Mesothelial cell of epicardium (in vitro differentiated cells): Measurements from ENCODE around the gene AFAP1L2. TPM values are rescaled to one million over a fixed set of nuclear protein-coding genes. Genes with fewer than 3 reads are reported as not detected.

Source experiments
- DNase-seq, 2 experiments: peaks; one replicate each; pipeline ENCODE4 v3.0.0; 2021; ENCODE audit warnings: low spot score in 2 of 2; ENCODE audit not compliant: unreplicated experiment in 2 of 2
- H3K27ac Mint-ChIP-seq: 2 replicates; pipeline ENCODE4 v1.8.0; 2021; ENCODE audit warnings: mixed read lengths
- H3K27me3 Mint-ChIP-seq: 2 replicates; pipeline ENCODE4 v1.8.0; 2021; ENCODE audit warnings: low read depth, mixed read lengths
- H3K36me3 Mint-ChIP-seq: 2 replicates; pipeline ENCODE4 v1.8.0; 2021; ENCODE audit warnings: mixed read lengths
- H3K4me1 Mint-ChIP-seq: 2 replicates; pipeline ENCODE4 v1.8.0; 2021; ENCODE audit warnings: mixed read lengths
- H3K4me3 Mint-ChIP-seq: 2 replicates; pipeline ENCODE4 v1.8.0; 2021; ENCODE audit warnings: mild to moderate bottlenecking, moderate library complexity, mixed read lengths
- H3K9me3 Mint-ChIP-seq: 2 replicates; pipeline ENCODE4 v1.8.0; 2021; ENCODE audit warnings: mixed read lengths
- total RNA-seq: library from RNA; stranded (reverse); gene quantifications from 3 replicates; pipeline ENCODE4 v1.2.1, GENCODE V29; 2021
- TF ChIP-seq, protein P1 (sequence below): fragments of 200-600 bp; sonication (generic); IDR thresholded peaks from one replicate; pipeline ENCODE4 v1.5.0; 2021; ENCODE audit warnings: antibody characterized with exemption; ENCODE audit not compliant: unreplicated experiment

Gene AFAP1L2
- total RNA-seq, 1 donor from 2014 or later = 5.7 TPM

DNA sequence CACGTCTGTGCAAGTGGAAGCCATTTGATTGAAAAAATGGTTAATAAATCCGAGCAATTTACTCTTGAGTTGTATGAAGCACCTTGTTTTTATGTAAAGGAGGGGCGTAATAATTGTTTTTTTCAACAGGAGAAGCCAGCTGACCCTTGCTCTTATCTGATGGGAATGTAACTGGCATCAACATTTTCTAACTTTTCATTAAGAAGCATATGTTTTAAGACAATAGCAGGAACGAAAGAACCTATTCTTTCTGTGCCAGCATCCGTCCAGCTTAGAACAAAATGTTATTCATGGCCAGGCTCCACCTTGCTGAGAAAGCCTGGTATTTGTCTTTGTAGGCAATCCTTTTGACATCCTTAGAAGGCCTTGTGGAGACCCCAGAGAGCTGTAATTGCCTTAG lies 22.2 kb upstream of the AFAP1L2 start:
- Mint-ChIP-seq H3K36me3 (peaks cover 8% of the 10 kb centered on the region), H3K27me3 (no peaks in the 10 kb centered on the region), H3K4me1 (peaks cover 4% of the 10 kb centered on the region), H3K4me3 (no peak overlapping the region), H3K9me3 (no peaks in the 10 kb centered on the region), H3K27ac (no peak overlapping the region)
- DNase-seq = no peak
- TF ChIP-seq, protein P1, sequence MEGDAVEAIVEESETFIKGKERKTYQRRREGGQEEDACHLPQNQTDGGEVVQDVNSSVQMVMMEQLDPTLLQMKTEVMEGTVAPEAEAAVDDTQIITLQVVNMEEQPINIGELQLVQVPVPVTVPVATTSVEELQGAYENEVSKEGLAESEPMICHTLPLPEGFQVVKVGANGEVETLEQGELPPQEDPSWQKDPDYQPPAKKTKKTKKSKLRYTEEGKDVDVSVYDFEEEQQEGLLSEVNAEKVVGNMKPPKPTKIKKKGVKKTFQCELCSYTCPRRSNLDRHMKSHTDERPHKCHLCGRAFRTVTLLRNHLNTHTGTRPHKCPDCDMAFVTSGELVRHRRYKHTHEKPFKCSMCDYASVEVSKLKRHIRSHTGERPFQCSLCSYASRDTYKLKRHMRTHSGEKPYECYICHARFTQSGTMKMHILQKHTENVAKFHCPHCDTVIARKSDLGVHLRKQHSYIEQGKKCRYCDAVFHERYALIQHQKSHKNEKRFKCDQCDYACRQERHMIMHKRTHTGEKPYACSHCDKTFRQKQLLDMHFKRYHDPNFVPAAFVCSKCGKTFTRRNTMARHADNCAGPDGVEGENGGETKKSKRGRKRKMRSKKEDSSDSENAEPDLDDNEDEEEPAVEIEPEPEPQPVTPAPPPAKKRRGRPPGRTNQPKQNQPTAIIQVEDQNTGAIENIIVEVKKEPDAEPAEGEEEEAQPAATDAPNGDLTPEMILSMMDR = no peak

DNA sequence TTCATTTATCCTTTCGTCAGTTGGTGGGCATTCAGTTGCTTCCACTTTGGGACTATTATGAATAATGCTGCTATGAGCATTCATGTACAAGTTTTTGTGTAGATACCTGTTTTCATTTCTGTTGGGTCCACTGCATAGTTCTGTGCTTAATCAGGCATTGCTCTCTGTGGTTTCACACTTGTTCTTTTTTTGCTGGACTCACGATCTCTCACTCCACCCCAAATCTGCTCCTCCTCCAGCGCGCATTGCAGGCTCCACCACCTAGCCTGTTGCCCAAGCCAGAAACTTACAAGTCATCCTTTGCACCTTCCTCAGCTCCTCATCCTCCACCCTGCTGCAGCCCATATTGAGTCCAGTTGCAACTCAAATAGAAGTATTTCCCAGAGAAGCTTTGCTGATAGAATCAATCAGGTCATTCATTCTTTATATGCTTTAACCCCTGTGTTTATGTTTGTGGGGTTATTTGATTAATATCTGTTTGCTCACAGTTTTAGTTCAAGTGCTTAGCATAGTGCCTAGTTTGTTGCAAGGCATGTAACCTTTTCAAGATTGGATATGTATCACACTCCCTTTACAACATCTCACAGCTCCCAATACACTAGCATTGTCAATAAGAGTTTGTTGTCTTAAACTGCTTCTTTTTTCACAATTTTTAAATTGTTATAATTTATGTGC lies 16.6 kb upstream of the AFAP1L2 start:
- no peak for DNase-seq
- TF ChIP-seq, protein P1 = no peak
- Mint-ChIP-seq H3K4me1 (no peaks in the 10 kb centered on the region), H3K9me3 (peaks cover 8% of the 10 kb centered on the region), H3K36me3 (no peaks in the 10 kb centered on the region), H3K4me3 (no peak overlapping the region), H3K27me3 (peaks cover 2% of the 10 kb centered on the region), H3K27ac (no peak overlapping the region)

DNA sequence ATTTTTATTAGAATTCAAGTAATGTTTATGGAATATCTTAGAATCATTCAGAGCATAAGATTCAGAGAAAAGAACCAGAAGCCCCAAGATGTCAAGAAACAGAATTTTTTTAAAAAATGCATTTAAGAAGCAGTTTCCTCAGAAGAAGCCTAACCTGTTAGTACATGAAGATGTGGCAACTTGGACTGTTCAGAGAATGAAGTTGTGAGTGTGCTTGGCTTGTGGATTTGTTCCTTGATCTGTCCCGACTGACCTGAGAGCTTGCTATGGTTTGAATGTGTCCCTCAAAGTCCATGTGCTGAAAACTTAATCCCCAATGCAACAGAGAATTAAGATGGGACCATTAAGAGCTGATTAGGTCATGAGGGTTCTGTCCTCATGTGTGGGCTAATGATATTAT lies 13.8 kb upstream of the AFAP1L2 start:
- TF ChIP-seq, protein P1 = no peak
- no peak overlapping the region for H3K27ac Mint-ChIP-seq
- no peak for DNase-seq
- peaks cover 2% of the 10 kb centered on the region for H3K27me3 Mint-ChIP-seq
- H3K4me1 Mint-ChIP-seq = peaks cover 2% of the 10 kb centered on the region
- H3K4me3 Mint-ChIP-seq = no peak overlapping the region
- no peaks in the 10 kb centered on the region for H3K36me3 Mint-ChIP-seq
- H3K9me3 Mint-ChIP-seq = peaks cover 8% of the 10 kb centered on the region

DNA sequence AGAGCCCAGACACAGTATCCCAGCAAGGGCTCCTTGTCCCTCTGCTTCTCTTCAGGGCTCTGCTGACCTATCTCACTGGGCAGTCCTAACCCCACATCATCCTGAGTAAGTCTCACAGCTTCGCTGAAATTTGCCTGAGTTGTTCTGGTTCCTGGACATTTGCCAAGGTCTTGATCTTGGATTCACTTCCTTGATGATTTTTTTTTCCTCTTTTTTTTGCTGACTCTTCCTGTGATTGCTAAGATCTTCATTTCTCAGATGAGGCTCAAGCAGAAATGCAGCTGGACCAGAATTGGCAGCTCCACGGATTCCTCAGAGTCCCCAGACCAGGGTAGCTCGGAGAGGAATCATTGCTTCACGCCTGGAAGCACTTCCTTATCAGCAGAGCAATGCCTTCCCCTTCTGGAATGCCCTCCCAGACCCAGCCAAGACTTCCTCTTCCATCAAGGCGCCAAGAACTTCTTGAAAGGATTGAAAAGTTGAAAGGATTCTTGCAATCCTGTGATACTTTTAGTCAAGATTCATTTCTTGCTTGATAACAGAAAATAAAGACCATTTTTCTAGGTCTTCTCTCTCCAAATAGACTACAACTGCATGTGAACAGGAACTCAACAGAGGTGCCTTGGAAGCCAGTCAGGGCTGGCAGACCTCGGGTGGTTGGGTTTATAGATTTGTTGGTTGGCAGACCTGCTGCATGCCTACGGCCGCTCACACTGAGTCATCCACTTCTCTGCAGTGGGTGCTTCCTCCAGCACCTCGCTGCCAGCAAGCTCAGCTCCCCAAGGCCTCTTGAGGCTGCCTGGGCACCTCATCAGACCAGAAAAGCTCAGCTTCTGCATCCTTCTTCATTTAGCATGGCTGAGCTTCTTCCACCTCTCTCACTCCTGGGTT lies 8.8 kb upstream of the AFAP1L2 start:
- Mint-ChIP-seq H3K27ac (no peak overlapping the region), H3K36me3 (no peaks in the 10 kb centered on the region), H3K4me1 (peaks cover 8% of the 10 kb centered on the region), H3K9me3 (peaks cover under 1% of the 10 kb centered on the region), H3K4me3 (no peak overlapping the region), H3K27me3 (peaks cover 6% of the 10 kb centered on the region)
- TF ChIP-seq, protein P1 = no peak
- no peak for DNase-seq

DNA sequence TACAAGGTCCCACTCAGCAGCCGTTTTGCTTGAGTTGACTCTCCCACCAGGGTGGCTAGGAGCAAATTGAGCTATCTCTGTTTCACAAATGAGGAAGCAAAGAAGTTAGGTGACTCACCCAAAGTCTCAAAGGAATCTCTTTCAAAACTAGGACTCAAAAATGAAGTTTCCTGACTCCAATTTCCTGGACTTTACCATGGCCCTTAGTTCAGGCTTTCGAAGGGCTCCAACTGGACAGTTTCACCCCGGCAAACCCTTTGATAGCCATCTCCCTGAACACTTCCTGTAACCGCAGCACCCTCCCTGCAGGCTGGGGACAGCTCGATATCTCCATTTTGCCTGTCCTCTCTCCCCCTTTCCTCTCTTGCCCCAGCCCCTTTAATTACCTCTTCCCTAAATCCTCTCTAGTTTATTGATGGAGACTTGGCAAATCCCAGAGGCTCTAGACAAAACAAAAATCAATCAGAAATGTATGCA lies 4.7 kb upstream of the AFAP1L2 start:
- H3K36me3 Mint-ChIP-seq = no peaks in the 10 kb centered on the region
- peaks cover 5% of the 10 kb centered on the region for H3K9me3 Mint-ChIP-seq
- H3K27ac Mint-ChIP-seq = no peak overlapping the region
- no peak for DNase-seq
- H3K4me1 Mint-ChIP-seq = peaks cover 13% of the 10 kb centered on the region
- TF ChIP-seq, protein P1 = no peak
- peaks cover 30% of the 10 kb centered on the region for H3K27me3 Mint-ChIP-seq
- no peak overlapping the region for H3K4me3 Mint-ChIP-seq
